ENCODE measurements around the gene RALGAPA1. TPM values are rescaled to one million over a fixed set of nuclear protein-coding genes. Genes with fewer than 3 reads are reported as not detected.

RALGAPA1 gene
- total and polyA plus RNA-seq, 9 donors, result 18.0 to 99.5 (median 79.3) TPM

DNA sequence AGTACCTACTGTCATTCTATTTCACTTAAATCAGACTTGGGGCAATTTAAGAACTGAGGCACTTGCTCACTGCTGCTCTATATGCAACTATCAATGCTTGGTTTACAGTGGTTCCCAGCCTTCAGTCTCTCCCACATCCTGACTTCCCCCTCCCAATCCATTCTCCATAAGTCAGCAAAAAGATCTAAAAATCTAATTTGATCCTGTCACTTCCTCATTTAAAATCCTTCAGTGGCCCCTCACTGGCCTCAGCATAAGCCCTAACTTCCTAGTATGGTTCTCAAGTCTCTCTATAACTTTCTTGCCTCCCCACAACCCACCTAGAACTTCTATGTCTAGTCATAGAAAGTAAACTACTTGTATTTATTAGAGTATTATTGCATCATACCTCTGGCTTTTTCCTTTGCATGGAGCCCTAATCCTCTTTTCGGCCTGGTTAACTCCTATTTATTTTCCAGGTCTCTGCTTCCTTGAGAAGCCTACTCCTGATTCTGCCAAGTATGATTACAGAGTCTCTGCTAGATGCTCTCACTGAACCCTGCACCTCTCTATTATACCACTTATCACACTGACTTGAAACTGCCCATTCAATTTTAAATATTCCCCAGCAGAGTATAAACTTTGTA is 130.6 kb downstream of the RALGAPA1 start:
- Histone ChIP-seq H3K36me3 (no peaks in the 10 kb centered on the region), H3K4me1 (ENCODE audit: insufficient read depth) (no peaks in the 10 kb centered on the region), H3K27ac (no peak overlapping the region), H3K4me3 (no peak overlapping the region), H3K27me3 (no peaks in the 10 kb centered on the region), H3K9me3 (no peaks in the 10 kb centered on the region)
- 92 to 95% (median 94%) methylated on average over 1 of the region's 1 CpG for WGBS, 3 donors
- no peak for DNase-seq
- TF ChIP-seq EP300 (IDR thresholded peaks at IDR 0.05) (no peak), POLR2A (IDR thresholded peaks at IDR 0.05) (no peak)
- TF ChIP-seq, protein P1, sequence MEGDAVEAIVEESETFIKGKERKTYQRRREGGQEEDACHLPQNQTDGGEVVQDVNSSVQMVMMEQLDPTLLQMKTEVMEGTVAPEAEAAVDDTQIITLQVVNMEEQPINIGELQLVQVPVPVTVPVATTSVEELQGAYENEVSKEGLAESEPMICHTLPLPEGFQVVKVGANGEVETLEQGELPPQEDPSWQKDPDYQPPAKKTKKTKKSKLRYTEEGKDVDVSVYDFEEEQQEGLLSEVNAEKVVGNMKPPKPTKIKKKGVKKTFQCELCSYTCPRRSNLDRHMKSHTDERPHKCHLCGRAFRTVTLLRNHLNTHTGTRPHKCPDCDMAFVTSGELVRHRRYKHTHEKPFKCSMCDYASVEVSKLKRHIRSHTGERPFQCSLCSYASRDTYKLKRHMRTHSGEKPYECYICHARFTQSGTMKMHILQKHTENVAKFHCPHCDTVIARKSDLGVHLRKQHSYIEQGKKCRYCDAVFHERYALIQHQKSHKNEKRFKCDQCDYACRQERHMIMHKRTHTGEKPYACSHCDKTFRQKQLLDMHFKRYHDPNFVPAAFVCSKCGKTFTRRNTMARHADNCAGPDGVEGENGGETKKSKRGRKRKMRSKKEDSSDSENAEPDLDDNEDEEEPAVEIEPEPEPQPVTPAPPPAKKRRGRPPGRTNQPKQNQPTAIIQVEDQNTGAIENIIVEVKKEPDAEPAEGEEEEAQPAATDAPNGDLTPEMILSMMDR (IDR thresholded peaks at IDR 0.05), result no peak
- intact Hi-C loops (cut with DNase I), result no loop called here

DNA sequence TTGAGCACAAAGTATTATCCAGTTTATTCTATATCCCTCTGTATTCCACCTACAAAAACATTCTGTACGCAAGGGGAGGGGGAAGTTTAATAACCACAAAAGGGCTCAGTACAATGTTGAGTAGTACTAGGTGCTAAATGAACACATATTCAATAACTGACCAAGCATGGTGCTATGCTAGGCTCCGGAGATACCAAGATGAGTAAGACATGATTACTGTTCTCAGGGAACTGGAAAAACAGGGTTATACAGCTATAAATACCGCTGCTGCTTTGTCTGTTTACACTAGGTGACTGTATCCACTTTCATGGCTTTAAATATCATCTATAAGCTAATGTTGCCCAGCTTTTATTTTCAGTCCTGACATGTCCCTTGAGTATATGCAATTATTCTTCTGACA is 139.3 kb downstream of the RALGAPA1 start:
- 88 to 91% (median 91%) methylated on average over 3 of the region's 3 CpGs for WGBS, 3 donors
- H3K36me3 ChIP-seq, result peaks cover 2% of the 10 kb centered on the region
- intact Hi-C loops (cut with DNase I), result no loop called here

DNA sequence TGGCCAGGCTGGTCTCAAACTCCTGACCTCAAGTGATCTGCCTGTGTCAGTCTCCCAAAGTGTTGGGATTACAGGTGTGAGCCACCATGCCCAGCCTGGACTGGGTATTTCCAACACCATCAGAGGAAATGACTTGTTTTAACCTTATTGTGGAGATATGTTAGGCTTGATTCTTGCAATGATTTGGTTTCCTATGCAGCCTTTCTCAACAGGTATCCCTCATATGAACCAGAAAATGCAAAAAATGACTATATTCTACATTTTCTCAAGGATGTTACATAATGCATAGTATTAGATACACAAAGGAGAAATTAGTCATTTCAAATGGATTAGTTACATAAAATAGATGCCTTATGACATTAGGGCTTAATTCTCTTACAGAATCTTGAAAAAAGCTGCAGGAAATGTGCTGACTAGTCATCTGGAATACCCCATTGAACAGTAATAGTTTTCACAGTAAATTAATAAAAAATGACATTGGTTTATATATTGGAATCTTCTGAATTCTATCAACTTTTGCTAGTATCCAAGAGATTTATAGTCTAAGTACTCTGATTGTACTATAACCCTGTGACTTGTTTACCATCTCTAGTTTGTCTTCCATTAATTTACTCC is 142.6 kb downstream of the RALGAPA1 start:
- H3K27me3 ChIP-seq, result no peaks in the 10 kb centered on the region
- TF ChIP-seq POLR2A (IDR thresholded peaks at IDR 0.05) (no peak), EP300 (IDR thresholded peaks at IDR 0.05) (no peak)
- TF ChIP-seq, protein P1 (IDR thresholded peaks at IDR 0.05), result no peak
- H3K4me3 ChIP-seq, result no peak overlapping the region
- H3K27ac ChIP-seq, result no peak overlapping the region
- intact Hi-C loops (cut with DNase I), result no loop called here
- DNase-seq, result no peak
- H3K9me3 ChIP-seq, result no peaks in the 10 kb centered on the region
- no peaks in the 10 kb centered on the region for H3K4me1 ChIP-seq (ENCODE audit: insufficient read depth)
- H3K36me3 ChIP-seq, result no peaks in the 10 kb centered on the region

More for the DNA sequence above, 139.3 kb downstream of the RALGAPA1 start:
- no peak overlapping the region for H3K27ac ChIP-seq
- H3K27me3 ChIP-seq, result no peaks in the 10 kb centered on the region
- no peaks in the 10 kb centered on the region for H3K4me1 ChIP-seq (ENCODE audit: insufficient read depth)
- no peaks in the 10 kb centered on the region for H3K9me3 ChIP-seq
- no peak overlapping the region for H3K4me3 ChIP-seq
- TF ChIP-seq POLR2A (IDR thresholded peaks at IDR 0.05) (no peak), EP300 (IDR thresholded peaks at IDR 0.05) (no peak)
- TF ChIP-seq, protein P1 (IDR thresholded peaks at IDR 0.05), result no peak
- DNase-seq, result no peak

DNA sequence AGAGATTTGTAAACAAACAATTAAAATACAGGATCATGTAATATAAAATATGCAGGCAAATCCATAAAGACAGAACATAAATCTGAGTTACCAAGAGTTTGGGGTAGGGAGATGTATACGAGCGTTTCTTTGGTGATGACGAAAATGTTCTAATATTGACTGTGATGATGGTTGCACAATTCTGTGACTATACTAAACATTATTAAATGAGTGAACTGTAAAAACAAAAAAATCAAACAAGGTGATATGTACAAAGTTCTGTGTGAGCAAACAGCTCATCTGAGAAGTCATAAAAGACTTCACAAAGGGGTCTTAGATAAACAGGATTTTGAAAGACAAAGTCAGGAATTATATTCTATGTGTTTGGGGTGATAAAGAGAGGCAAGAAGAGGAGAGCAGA is 147.2 kb downstream of the RALGAPA1 start:
- Histone ChIP-seq H3K9me3 (no peaks in the 10 kb centered on the region), H3K4me3 (no peak overlapping the region), H3K27me3 (no peaks in the 10 kb centered on the region), H3K27ac (no peak overlapping the region), H3K4me1 (ENCODE audit: insufficient read depth) (no peaks in the 10 kb centered on the region), H3K36me3 (no peaks in the 10 kb centered on the region)
- DNase-seq, result no peak
- TF ChIP-seq EP300 (IDR thresholded peaks at IDR 0.05), result no peak
- TF ChIP-seq, protein P1 (IDR thresholded peaks at IDR 0.05), result no peak
- no peak for TF ChIP-seq POLR2A (IDR thresholded peaks at IDR 0.05)
- WGBS, 3 donors, result 97 to 98% (median 97%) methylated on average over 3 of the region's 3 CpGs
- intact Hi-C loops (cut with DNase I), result no loop called here
